HUES48 (cell line): ENCODE results near the gene KRTAP5-1.

Experiments used
- H3K27ac ChIP-seq: one replicate; pipeline ENCODE4 v1.7.0; 2013; ENCODE audit warnings: low read depth, low read length, inconsistent platforms
- H3K27me3 ChIP-seq: 2 replicates; pipeline ENCODE4 v1.6.1; 2013; ENCODE audit warnings: mild to moderate bottlenecking, low read length; ENCODE audit not compliant: control insufficient read depth, insufficient read depth
- H3K36me3 ChIP-seq: 2 replicates; pipeline ENCODE4 v1.6.1; 2013; ENCODE audit warnings: low read length; ENCODE audit not compliant: control insufficient read depth, insufficient read depth
- H3K4me1 ChIP-seq: 2 replicates; pipeline ENCODE4 v1.6.1; 2013; ENCODE audit warnings: mild to moderate bottlenecking, low read length; ENCODE audit not compliant: control insufficient read depth, insufficient read depth
- H3K4me3 ChIP-seq: 2 replicates; pipeline ENCODE4 v1.5.1; 2013; ENCODE audit warnings: mild to moderate bottlenecking, low read depth, low read length
- H3K9ac ChIP-seq: 2 replicates; pipeline ENCODE4 v1.6.1; 2013; ENCODE audit warnings: mild to moderate bottlenecking, low read depth, low read length, moderate library complexity
- H3K9me3 ChIP-seq: 2 replicates; pipeline ENCODE4 v1.6.1; 2013; ENCODE audit warnings: low read length; ENCODE audit not compliant: control insufficient read depth, insufficient read depth

The KRTAP5-1 gene

GRCh38 chr11:1541474-1542204, 43.4 kb downstream of the KRTAP5-1 start:
- Histone ChIP-seq H3K9me3 (no peaks in the 10 kb centered on the region), H3K27ac (no peak overlapping the region), H3K36me3 (no peaks in the 10 kb centered on the region), H3K9ac (no peak overlapping the region), H3K27me3 (peaks cover 41% of the 10 kb centered on the region), H3K4me1 (peaks cover 8% of the 10 kb centered on the region; the same call in 1 of the 2 replicates), H3K4me3 (no peak overlapping the region)

GRCh38 chr11:1540074-1540473, 45.0 kb downstream of the KRTAP5-1 start:
- H3K4me1 ChIP-seq = no peaks in the 10 kb centered on the region
- no peaks in the 10 kb centered on the region for H3K36me3 ChIP-seq
- no peak overlapping the region for H3K9ac ChIP-seq
- peaks cover 31% of the 10 kb centered on the region for H3K27me3 ChIP-seq
- no peak overlapping the region for H3K4me3 ChIP-seq
- H3K9me3 ChIP-seq = no peaks in the 10 kb centered on the region
- H3K27ac ChIP-seq = no peak overlapping the region

DNA sequence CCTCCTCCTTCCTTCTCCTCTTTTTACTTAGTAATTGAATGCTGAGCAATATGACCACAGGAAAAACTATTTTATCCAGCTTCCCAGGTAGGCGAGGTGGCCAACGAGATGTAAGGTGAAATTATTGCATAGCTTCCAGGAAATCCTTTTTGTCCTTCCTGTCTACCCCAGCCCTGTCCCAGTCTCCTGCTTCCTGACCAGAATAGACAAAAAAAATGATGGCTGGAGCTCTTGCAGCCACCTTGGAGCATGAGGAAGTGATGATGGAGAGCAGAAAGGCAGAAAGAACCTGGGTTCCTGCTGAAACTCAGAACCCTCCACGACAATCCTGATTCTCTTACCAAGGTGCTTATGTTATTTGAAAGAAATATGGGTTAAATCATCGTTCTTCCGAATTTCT, 46.9 kb downstream of the KRTAP5-1 start:
- peaks cover 23% of the 10 kb centered on the region for H3K27me3 ChIP-seq
- no peak overlapping the region for H3K4me3 ChIP-seq
- no peaks in the 10 kb centered on the region for H3K4me1 ChIP-seq
- H3K36me3 ChIP-seq = no peaks in the 10 kb centered on the region
- no peak overlapping the region for H3K9ac ChIP-seq
- no peaks in the 10 kb centered on the region for H3K9me3 ChIP-seq
- H3K27ac ChIP-seq = no peak overlapping the region

GRCh38 chr11:1536065-1536843, 48.8 kb downstream of the KRTAP5-1 start:
- Histone ChIP-seq H3K9me3 (no peaks in the 10 kb centered on the region), H3K4me3 (no peak overlapping the region), H3K9ac (no peak overlapping the region), H3K27ac (no peak overlapping the region), H3K27me3 (peaks cover 22% of the 10 kb centered on the region), H3K36me3 (no peaks in the 10 kb centered on the region), H3K4me1 (no peaks in the 10 kb centered on the region)

- peaks cover 14% of the 10 kb centered on the region for H3K27me3 ChIP-seq
- H3K9me3 ChIP-seq = no peaks in the 10 kb centered on the region
- no peak overlapping the region for H3K27ac ChIP-seq
- no peaks in the 10 kb centered on the region for H3K4me1 ChIP-seq
- no peak overlapping the region for H3K4me3 ChIP-seq
- no peaks in the 10 kb centered on the region for H3K36me3 ChIP-seq
- H3K9ac ChIP-seq = no peak overlapping the region
Observed at GRCh38 chr11:1534682-1535081, 50.4 kb downstream of the KRTAP5-1 start.
